Osteocyte (in vitro differentiated cells): ENCODE data around the gene C1QTNF2. TPM values are rescaled to one million over a fixed set of nuclear protein-coding genes. Genes with fewer than 3 reads are reported as not detected.
A peak's percentile ranks its signal among the peaks of the same experiment; 100 is the strongest.

Experiments used
- DNase-seq: peaks from one replicate; pipeline ENCODE4 v3.0.0; 2021; ENCODE audit warnings: mixed read lengths; ENCODE audit not compliant: unreplicated experiment; ENCODE audit errors: extremely low spot score
- H3K27ac Mint-ChIP-seq: one replicate; pipeline ENCODE4 v1.8.0; 2021; ENCODE audit warnings: mild to moderate bottlenecking, mixed read lengths; ENCODE audit not compliant: unreplicated experiment
- H3K27me3 Mint-ChIP-seq: one replicate; pipeline ENCODE4 v1.8.0; 2021; ENCODE audit warnings: mixed read lengths; ENCODE audit not compliant: unreplicated experiment
- H3K36me3 Mint-ChIP-seq: one replicate; pipeline ENCODE4 v1.8.0; 2021; ENCODE audit warnings: mixed read lengths; ENCODE audit not compliant: unreplicated experiment
- H3K4me1 Mint-ChIP-seq: one replicate; pipeline ENCODE4 v1.8.0; 2021; ENCODE audit warnings: mixed read lengths; ENCODE audit not compliant: unreplicated experiment
- H3K4me3 Mint-ChIP-seq: one replicate; pipeline ENCODE4 v1.8.0; 2021; ENCODE audit warnings: mild to moderate bottlenecking, moderate library complexity, mixed read lengths; ENCODE audit not compliant: unreplicated experiment
- H3K9me3 Mint-ChIP-seq: one replicate; pipeline ENCODE4 v1.8.0; 2021; ENCODE audit warnings: mixed read lengths; ENCODE audit not compliant: unreplicated experiment
- CTCF ChIP-seq: fragments of 200-600 bp; sonication (generic); IDR thresholded peaks from 2 replicates; pipeline ENCODE4 v1.5.0; 2021; ENCODE audit warnings: antibody characterized with exemption, mild to moderate bottlenecking, moderate library complexity
- total RNA-seq: library from RNA; stranded (reverse); gene quantifications from 2 replicates; pipeline ENCODE4 v1.2.1, GENCODE V29; 2021

The C1QTNF2 gene
- total RNA-seq, 1 donor from 2014 or later, result 0.19 TPM

- H3K9me3 Mint-ChIP-seq, result no peaks in the 10 kb centered on the region
- no peak overlapping the region for H3K4me3 Mint-ChIP-seq
- no peaks in the 10 kb centered on the region for H3K36me3 Mint-ChIP-seq
- DNase-seq, result no peak
- no peak overlapping the region for H3K27ac Mint-ChIP-seq
- H3K27me3 Mint-ChIP-seq, result peaks cover 13% of the 10 kb centered on the region
- no peak for TF ChIP-seq CTCF
- H3K4me1 Mint-ChIP-seq, result peaks cover 17% of the 10 kb centered on the region
Observed at GRCh38 chr5:160315968-160316367, 54.5 kb downstream of the C1QTNF2 start.

GRCh38 chr5:160312960-160313727, 57.3 kb downstream of the C1QTNF2 start:
- Mint-ChIP-seq H3K27me3 (peaks cover 2% of the 10 kb centered on the region), H3K9me3 (no peaks in the 10 kb centered on the region), H3K27ac (peak overlapping the region; percentile 70), H3K4me3 (peak overlapping the region; percentile 95), H3K4me1 (peaks cover 19% of the 10 kb centered on the region), H3K36me3 (no peaks in the 10 kb centered on the region)
- TF ChIP-seq CTCF, result no peak
- DNase-seq, result no peak

- Mint-ChIP-seq H3K4me1 (peaks cover 19% of the 10 kb centered on the region), H3K4me3 (peak within 1 kb of the TSS; percentile 95), H3K36me3 (no peaks in the 10 kb centered on the region), H3K9me3 (no peaks in the 10 kb centered on the region), H3K27ac (peak within 1 kb of the TSS; percentile 70), H3K27me3 (peaks cover 2% of the 10 kb centered on the region)
- TF ChIP-seq CTCF, result no peak
- peak; percentile 90 for DNase-seq
Observed at GRCh38 chr5:160312134-160312959, 58.1 kb downstream of the C1QTNF2 start, which contains the start of gene CCNJL. Gene CCNJL (minus strand): TSS chr5:160312564. CDS start chr5:160311923, 641 bp downstream.

- H3K27ac Mint-ChIP-seq, result peak overlapping the region; percentile 21
- H3K36me3 Mint-ChIP-seq, result peaks cover under 1% of the 10 kb centered on the region
- peaks cover 19% of the 10 kb centered on the region for H3K4me1 Mint-ChIP-seq
Observed at GRCh38 chr5:160311491-160312133, 58.8 kb downstream of the C1QTNF2 start.

More at GRCh38 chr5:160311491-160312133, 58.8 kb downstream of the C1QTNF2 start:
- no peaks in the 10 kb centered on the region for H3K9me3 Mint-ChIP-seq
- TF ChIP-seq CTCF, result no peak
- H3K4me3 Mint-ChIP-seq, result peak overlapping the region; percentile 85
- DNase-seq, result no peak
- peaks cover 2% of the 10 kb centered on the region for H3K27me3 Mint-ChIP-seq
